Measurements from ENCODE around the gene COL6A2. TPM values are rescaled to one million over a fixed set of nuclear protein-coding genes. Genes with fewer than 3 reads are reported as not detected.
A peak's percentile ranks its signal among the peaks of the same experiment; 100 is the strongest.

The COL6A2 gene
- total RNA-seq, 5 donors from 2014 or later (not counting 1 experiment from before 2014, with no cell fraction given): 33.8 to 85.2 (median 60.7) TPM

- POLR2A ChIA-PET: no interaction called here
- DNase-seq: peak in 11 of 35 experiments; percentile 11 to 41 (median 26)
These were observed 4.1 kb upstream of the COL6A2 start for GRCh38 chr21:46093668-46094400.

GRCh38 chr21:46094401-46095082, 3.4 kb upstream of the COL6A2 start:
- Mint-ChIP-seq H3K36me3 (no peaks in the 10 kb centered on the region), H3K27me3 (peaks cover 0 to 7% of the 10 kb centered on the region in 2 donors), H3K9me3 (peaks cover 0 to 6% (median 4%) of the 10 kb centered on the region in 3 donors), H3K4me3 (no peak overlapping the region), H3K4me1 (peaks cover 0 to 6% (median 5%) of the 10 kb centered on the region in 3 donors), H3K27ac (peak overlapping the region in 1 of 2 donors; percentile 36)
- no peak overlapping the region for H3K4me3 ChIP-seq (ENCODE audit: control insufficient read depth in 1 of 2, extremely low read depth in 1 of 2, low read length in 1 of 2)
- H3K36me3 ChIP-seq (ENCODE audit: control insufficient read depth in 2 of 2, extremely low read depth in 1 of 2, insufficient read depth in 1 of 2, low read length in 1 of 2): no peaks in the 10 kb centered on the region
- no peak for ATAC-seq (replicated peaks in 1 of 4)
- 80% methylated on average over 12 of the region's 14 CpGs for WGBS (ENCODE audit: insufficient coverage)
- CTCF ChIA-PET: no interaction called here
- no peaks in the 10 kb centered on the region for H3K9me3 ChIP-seq
- peaks cover 0 to 38% of the 10 kb centered on the region in 2 experiments for H3K4me1 ChIP-seq (ENCODE audit: control insufficient read depth in 1 of 2, extremely low read depth in 1 of 2, insufficient read depth in 2 of 2, low read length in 2 of 2)
- peaks cover 0 to 7% of the 10 kb centered on the region in 2 experiments for H3K27me3 ChIP-seq (replicated peaks in 1 of 2; ENCODE audit: control insufficient read depth in 2 of 2, extremely low read depth in 1 of 2, insufficient read depth in 2 of 2, low read length in 1 of 2)
- no peak for DNase-seq
- POLR2A ChIA-PET: no interaction called here
- peak overlapping the region; percentile 19 for H3K27ac ChIP-seq (ENCODE audit: low read length)

More at GRCh38 chr21:46093668-46094400, 4.1 kb upstream of the COL6A2 start:
- CTCF ChIA-PET: no interaction called here
- Histone ChIP-seq H3K36me3 (ENCODE audit: control insufficient read depth in 2 of 2, extremely low read depth in 1 of 2, insufficient read depth in 1 of 2, low read length in 1 of 2) (no peaks in the 10 kb centered on the region), H3K4me3 (ENCODE audit: control insufficient read depth in 1 of 2, extremely low read depth in 1 of 2, low read length in 1 of 2) (no peak overlapping the region), H3K9me3 (no peaks in the 10 kb centered on the region), H3K27ac (ENCODE audit: low read length) (peak overlapping the region; percentile 19), H3K27me3 (replicated peaks in 1 of 2; ENCODE audit: control insufficient read depth in 2 of 2, extremely low read depth in 1 of 2, insufficient read depth in 2 of 2, low read length in 1 of 2) (peaks cover 0 to 4% of the 10 kb centered on the region in 2 experiments), H3K4me1 (ENCODE audit: control insufficient read depth in 1 of 2, extremely low read depth in 1 of 2, insufficient read depth in 2 of 2, low read length in 2 of 2) (peaks cover 0 to 31% of the 10 kb centered on the region in 2 experiments)
- 74% methylated on average over 8 of the region's 11 CpGs for WGBS (ENCODE audit: insufficient coverage)
- H3K36me3 Mint-ChIP-seq: no peaks in the 10 kb centered on the region
- ATAC-seq (replicated peaks in 1 of 4): no peak
- H3K27ac Mint-ChIP-seq: no peak overlapping the region
- H3K27me3 Mint-ChIP-seq: peaks cover 0 to 4% of the 10 kb centered on the region in 2 donors
- peaks cover under 1 to 8% (median 4%) of the 10 kb centered on the region in 3 donors for H3K9me3 Mint-ChIP-seq
- H3K4me1 Mint-ChIP-seq: peaks cover 0 to 6% (median 3%) of the 10 kb centered on the region in 3 donors
- no peak overlapping the region for H3K4me3 Mint-ChIP-seq

GRCh38 chr21:46095083-46095719, 2.7 kb upstream of the COL6A2 start:
- no peak overlapping the region for H3K4me3 Mint-ChIP-seq

GRCh38 chr21:46095814-46096595, 1.9 kb upstream of the COL6A2 start:
- Histone ChIP-seq H3K4me1 (ENCODE audit: control insufficient read depth in 1 of 2, extremely low read depth in 1 of 2, insufficient read depth in 2 of 2, low read length in 2 of 2) (peaks cover 0 to 40% of the 10 kb centered on the region in 2 experiments), H3K36me3 (ENCODE audit: control insufficient read depth in 2 of 2, extremely low read depth in 1 of 2, insufficient read depth in 1 of 2, low read length in 1 of 2) (no peaks in the 10 kb centered on the region), H3K9me3 (no peaks in the 10 kb centered on the region), H3K27me3 (replicated peaks in 1 of 2; ENCODE audit: control insufficient read depth in 2 of 2, extremely low read depth in 1 of 2, insufficient read depth in 2 of 2, low read length in 1 of 2) (peaks cover 4 to 16% of the 10 kb centered on the region in 2 experiments), H3K4me3 (ENCODE audit: control insufficient read depth in 1 of 2, extremely low read depth in 1 of 2, low read length in 1 of 2) (no peak overlapping the region), H3K27ac (ENCODE audit: low read length) (no peak overlapping the region)
- DNase-seq (peak in 2 of 35 experiments; percentile 5 to 22), ATAC-seq (replicated peaks in 1 of 4) (no peak)
- CTCF ChIA-PET: no interaction called here
- Mint-ChIP-seq H3K9me3 (no peaks in the 10 kb centered on the region), H3K27ac (peak overlapping the region in 1 of 2 donors; percentile 50), H3K4me1 (peaks cover 2 to 13% (median 6%) of the 10 kb centered on the region in 3 donors), H3K36me3 (no peaks in the 10 kb centered on the region), H3K27me3 (peaks cover 8 to 19% of the 10 kb centered on the region in 2 donors), H3K4me3 (peak overlapping the region; percentile 14 to 57 (median 29))
- POLR2A ChIA-PET: no interaction called here
- 89% methylated on average over 7 of the region's 12 CpGs for WGBS (ENCODE audit: insufficient coverage)

More at GRCh38 chr21:46095083-46095719, 2.7 kb upstream of the COL6A2 start:
- Mint-ChIP-seq H3K4me1 (peaks cover 2 to 7% (median 6%) of the 10 kb centered on the region in 3 donors), H3K27me3 (peaks cover under 1 to 11% of the 10 kb centered on the region in 2 donors), H3K9me3 (peaks cover 0 to 4% (median 4%) of the 10 kb centered on the region in 3 donors), H3K27ac (no peak overlapping the region), H3K36me3 (no peaks in the 10 kb centered on the region)
- ChIA-PET CTCF (no interaction called here), POLR2A (no interaction called here)
- H3K27ac ChIP-seq (ENCODE audit: low read length): no peak overlapping the region
- H3K4me1 ChIP-seq (ENCODE audit: control insufficient read depth in 1 of 2, extremely low read depth in 1 of 2, insufficient read depth in 2 of 2, low read length in 2 of 2): peaks cover 0 to 40% of the 10 kb centered on the region in 2 experiments
- H3K4me3 ChIP-seq (ENCODE audit: control insufficient read depth in 1 of 2, extremely low read depth in 1 of 2, low read length in 1 of 2): no peak overlapping the region
- H3K9me3 ChIP-seq: no peaks in the 10 kb centered on the region
- ATAC-seq (replicated peaks in 1 of 4): no peak
- 76% methylated on average over 13 of the region's 16 CpGs for WGBS (ENCODE audit: insufficient coverage)
- peaks cover 4 to 13% of the 10 kb centered on the region in 2 experiments for H3K27me3 ChIP-seq (replicated peaks in 1 of 2; ENCODE audit: control insufficient read depth in 2 of 2, extremely low read depth in 1 of 2, insufficient read depth in 2 of 2, low read length in 1 of 2)
- no peak for DNase-seq
- H3K36me3 ChIP-seq (ENCODE audit: control insufficient read depth in 2 of 2, extremely low read depth in 1 of 2, insufficient read depth in 1 of 2, low read length in 1 of 2): no peaks in the 10 kb centered on the region

- POLR2A ChIA-PET: no interaction called here
These were observed 1.1 kb upstream of the COL6A2 start for GRCh38 chr21:46096596-46097335.

More at GRCh38 chr21:46096596-46097335, 1.1 kb upstream of the COL6A2 start:
- Histone ChIP-seq H3K36me3 (ENCODE audit: control insufficient read depth in 2 of 2, extremely low read depth in 1 of 2, insufficient read depth in 1 of 2, low read length in 1 of 2) (no peaks in the 10 kb centered on the region), H3K27me3 (replicated peaks in 1 of 2; ENCODE audit: control insufficient read depth in 2 of 2, extremely low read depth in 1 of 2, insufficient read depth in 2 of 2, low read length in 1 of 2) (peaks cover 4 to 16% of the 10 kb centered on the region in 2 experiments), H3K27ac (ENCODE audit: low read length) (no peak overlapping the region), H3K4me1 (ENCODE audit: control insufficient read depth in 1 of 2, extremely low read depth in 1 of 2, insufficient read depth in 2 of 2, low read length in 2 of 2) (peaks cover 0 to 40% of the 10 kb centered on the region in 2 experiments), H3K9me3 (no peaks in the 10 kb centered on the region), H3K4me3 (ENCODE audit: control insufficient read depth in 1 of 2, extremely low read depth in 1 of 2, low read length in 1 of 2) (no peak overlapping the region)
- peak overlapping the region; percentile 45 to 57 (median 50) for H3K4me3 Mint-ChIP-seq
- 91% methylated on average over 13 of the region's 16 CpGs for WGBS (ENCODE audit: insufficient coverage)
- ATAC-seq (replicated peaks in 1 of 4) (no peak), DNase-seq (peak in 4 of 35 experiments; percentile 6 to 20 (median 10))
- H3K27ac Mint-ChIP-seq: peak overlapping the region; percentile 5 to 50
- no peaks in the 10 kb centered on the region for H3K36me3 Mint-ChIP-seq
- peaks cover 2 to 14% (median 6%) of the 10 kb centered on the region in 3 donors for H3K4me1 Mint-ChIP-seq
- CTCF ChIA-PET: no interaction called here
- H3K9me3 Mint-ChIP-seq: no peaks in the 10 kb centered on the region
- H3K27me3 Mint-ChIP-seq: peaks cover 16 to 27% of the 10 kb centered on the region in 2 donors
